SK-N-SH treated with all-trans-retinoic acid at 6 μM for 48 hours (cell line): ENCODE results near the gene KDM4B.

Experiments used
- ARNTL ChIP-seq: fragments of 450-650 bp; formaldehyde crosslinking; IDR thresholded peaks from 2 replicates; pipeline ENCODE4 v1.5.0; 2020; ENCODE audit warnings: low read depth, mild to moderate bottlenecking, moderate library complexity, borderline replicate concordance
- BACH2 ChIP-seq: fragments of 250-450 bp; sonication (Bioruptor Pico); IDR thresholded peaks from 2 replicates; pipeline ENCODE4 v1.9.0; 2021; ENCODE audit warnings: mild to moderate bottlenecking, borderline replicate concordance
- CSDC2 ChIP-seq: fragments of 250-450 bp; sonication (Bioruptor Pico); IDR thresholded peaks from 2 replicates; pipeline ENCODE4 v1.5.0; 2020; ENCODE audit warnings: mild to moderate bottlenecking, moderate library complexity
- GLIS3 ChIP-seq: fragments of 250-450 bp; sonication (Bioruptor Pico); IDR thresholded peaks from 2 replicates; pipeline ENCODE4 v1.5.0; 2020; ENCODE audit warnings: mild to moderate bottlenecking, moderate library complexity
- PATZ1 ChIP-seq: fragments of 250-450 bp; sonication (Bioruptor Pico); IDR thresholded peaks from 2 replicates; pipeline ENCODE4 v1.8.0; 2020; ENCODE audit warnings: mild to moderate bottlenecking, moderate library complexity, borderline replicate concordance
- PPARA ChIP-seq: fragments of 250-450 bp; sonication (Bioruptor Pico); IDR thresholded peaks from 2 replicates; pipeline ENCODE4 v1.5.0; 2020; ENCODE audit warnings: mild to moderate bottlenecking, borderline replicate concordance
- SNAI2 ChIP-seq: fragments of 250-450 bp; sonication (Bioruptor Pico); IDR thresholded peaks from 2 replicates; pipeline ENCODE4 v1.5.0; 2020; ENCODE audit warnings: mild to moderate bottlenecking, moderate library complexity
- TCF4 ChIP-seq: fragments of 250-450 bp; sonication (Bioruptor Pico); IDR thresholded peaks from 2 replicates; pipeline ENCODE4 v1.8.0; 2021; ENCODE audit warnings: mild to moderate bottlenecking, moderate library complexity, borderline replicate concordance
- TOX ChIP-seq: fragments of 250-450 bp; sonication (Bioruptor Pico); IDR thresholded peaks from 2 replicates; pipeline ENCODE4 v1.8.0; 2021; ENCODE audit warnings: mild to moderate bottlenecking, moderate library complexity, borderline replicate concordance
- ZC3H10 ChIP-seq: fragments of 250-450 bp; sonication (Bioruptor Pico); IDR thresholded peaks from 2 replicates; pipeline ENCODE4 v1.5.1; 2021; ENCODE audit warnings: mild to moderate bottlenecking, moderate library complexity
- ZFP30 ChIP-seq: fragments of 450-650 bp; formaldehyde crosslinking; IDR thresholded peaks from 2 replicates; pipeline ENCODE4 v1.5.0; 2022; ENCODE audit warnings: mild to moderate bottlenecking, moderate library complexity
- ZNF565 ChIP-seq: fragments of 450-650 bp; formaldehyde crosslinking; conservative IDR thresholded peaks from 2 replicates; pipeline ENCODE4 v1.5.0; 2020; ENCODE audit warnings: low read depth, mild to moderate bottlenecking, moderate library complexity
- ZNF8 ChIP-seq: fragments of 450-650 bp; formaldehyde crosslinking; IDR thresholded peaks from 2 replicates; pipeline ENCODE4 v1.5.0; 2020; ENCODE audit warnings: mild to moderate bottlenecking, moderate library complexity

GRCh38 chr19:4966591-4966990, 2.3 kb upstream of the KDM4B start:
- TF ChIP-seq ZFP30 (CRISPR knock-in tag) (no peak), TOX (CRISPR knock-in tag) (no peak), ZC3H10 (CRISPR knock-in tag) (no peak), SNAI2 (CRISPR knock-in tag) (no peak), TCF4 (CRISPR knock-in tag) (no peak), ZNF565 (CRISPR knock-in tag) (no peak), PATZ1 (CRISPR knock-in tag) (no peak), GLIS3 (no peak), CSDC2 (CRISPR knock-in tag) (no peak), PPARA (CRISPR knock-in tag) (no peak), ARNTL (CRISPR knock-in tag) (no peak), ZNF8 (CRISPR knock-in tag) (no peak), BACH2 (CRISPR knock-in tag) (no peak)
